Fibroblast of skin of scalp (primary cell): ENCODE results near the gene SBNO2. TPM values are rescaled to one million over a fixed set of nuclear protein-coding genes. Genes with fewer than 3 reads are reported as not detected.
"Not testable (repeated sequence)": the region's sequence is repeated elsewhere in the genome, so short reads cannot be mapped to it uniquely, and the experiment has no call there.

ENCODE experiments used
- DNase-seq: peaks from one replicate; pipeline ENCODE4 v3.0.0-alpha.2; 2013
- polyA plus RNA-seq, 2 experiments: library from polyadenylated mRNA; unstranded; fragments of 120-200 nt; gene quantifications; one replicate each; pipeline ENCODE4 v1.2.1, GENCODE V29; 2013; ENCODE audit not compliant: insufficient read length in 2 of 2

SBNO2 gene
- polyA plus RNA-seq (2013, experiment 1 of 2; ENCODE audit: insufficient read length): 32.5 TPM
- polyA plus RNA-seq (2013, experiment 2 of 2; ENCODE audit: insufficient read length): 30.2 TPM

- peak; percentile 90 for DNase-seq
Measured at GRCh38 chr19:1173845-1174809, at the start of gene SBNO2. SBNO2 (minus strand) TSS chr19:1174268; CDS start chr19:1154276, 19,992 bp downstream.

GRCh38 chr19:1223018-1223855 is 49.2 kb upstream of the SBNO2 start:
- DNase-seq: peak; percentile 36

- no peak for DNase-seq
Measured at GRCh38 chr19:1222394-1222793, 48.3 kb upstream of the SBNO2 start.

- DNase-seq: no peak
Measured at GRCh38 chr19:1221904-1222255, 47.8 kb upstream of the SBNO2 start.

- peak; percentile 30 for DNase-seq
Measured at GRCh38 chr19:1220976-1221903, 47.2 kb upstream of the SBNO2 start.

- no peak for DNase-seq
Measured at GRCh38 chr19:1220477-1220930, 46.4 kb upstream of the SBNO2 start.

- DNase-seq: no peak
Measured at GRCh38 chr19:1219786-1220476, 45.9 kb upstream of the SBNO2 start.

- DNase-seq: no peak
Measured at GRCh38 chr19:1218751-1219567, 44.9 kb upstream of the SBNO2 start.

- DNase-seq: no peak
Measured at GRCh38 chr19:1217366-1217765, 43.3 kb upstream of the SBNO2 start.

- DNase-seq: no peak
Measured at GRCh38 chr19:1216756-1217155, 42.7 kb upstream of the SBNO2 start.

GRCh38 chr19:1214862-1215731 is 41.0 kb upstream of the SBNO2 start:
- no peak for DNase-seq

- no peak for DNase-seq
Measured at GRCh38 chr19:1214299-1214861, 40.3 kb upstream of the SBNO2 start.

GRCh38 chr19:1213391-1214286 is 39.6 kb upstream of the SBNO2 start:
- peak; percentile 29 for DNase-seq

- peak; percentile 21 for DNase-seq
Measured at GRCh38 chr19:1211494-1212234, 37.6 kb upstream of the SBNO2 start.

GRCh38 chr19:1210227-1210538 is 36.1 kb upstream of the SBNO2 start:
- no peak for DNase-seq

GRCh38 chr19:1208830-1209229 is 34.8 kb upstream of the SBNO2 start:
- not testable (repeated sequence) for DNase-seq

- DNase-seq: no peak
Measured at GRCh38 chr19:1206864-1207450, 32.9 kb upstream of the SBNO2 start.
